Measurements from ENCODE around the gene RC3H2. TPM values are rescaled to one million over a fixed set of nuclear protein-coding genes. Genes with fewer than 3 reads are reported as not detected.

Gene RC3H2
- total and polyA plus RNA-seq, 2 of the 8 experiments (the other 6 are each of a cell fraction or from before 2014, with no cell fraction given), result 11.2 to 38.4 TPM

GRCh38 chr9:122929796-122930354, 24.7 kb upstream of the RC3H2 start:
- peaks cover 5 to 78% of the 10 kb centered on the region in 2 experiments for H3K79me2 ChIP-seq (ENCODE audit: control insufficient read depth in 1 of 2, insufficient read depth in 2 of 2, low read length in 2 of 2)
- POLR2A ChIA-PET (ENCODE audit: partially characterized antibody), result interaction anchor here (1.1 to 5.3 kb wide), 4 partner anchors 8 to 25 kb away, joined by 4 to 79 read pairs (median 41); partner anchors contain the start of genes RABGAP1, RC3H2 and ZBTB6
- peak overlapping the region in 2 of 4 experiments; percentile 99 to 100; a peak in 4 of 8 replicates for H3K4me3 ChIP-seq (ENCODE audit: extremely low read depth in 1 of 4, insufficient read depth in 2 of 4, low read depth in 3 of 4, low read length in 4 of 4)

More at GRCh38 chr9:122929796-122930354, 24.7 kb upstream of the RC3H2 start:
- Histone ChIP-seq H2BK120ac (replicated peaks; ENCODE audit: low read depth, low read length) (no peak overlapping the region), H3K56ac (replicated peaks; ENCODE audit: insufficient read length, low read depth, low read length) (no peak overlapping the region), H2AFZ (ENCODE audit: low read length) (no peak overlapping the region), H3K14ac (ENCODE audit: insufficient read length) (no peak overlapping the region), H4K20me1 (replicated peaks in 1 of 2; ENCODE audit: control insufficient read depth in 1 of 2, insufficient read depth in 2 of 2, low read length in 2 of 2) (peaks cover 0 to 2% of the 10 kb centered on the region in 2 experiments), H2BK15ac (ENCODE audit: low read length) (no peak overlapping the region), H3K23ac (ENCODE audit: insufficient read length) (no peak overlapping the region), H3K4me2 (ENCODE audit: insufficient read depth in 1 of 2, low read depth in 2 of 2, low read length in 2 of 2) (peak overlapping the region; percentile 73 to 98), H3K9ac (replicated peaks in 1 of 4; ENCODE audit: extremely low read depth in 1 of 4, low read depth in 3 of 4, low read length in 3 of 4) (no peak overlapping the region; a peak in 1 of 7 replicates), H3K27ac (ENCODE audit: low read depth, low read length) (no peak overlapping the region), H4K5ac (ENCODE audit: insufficient read length, low read depth, low read length) (no peak overlapping the region), H2AK5ac (ENCODE audit: low read depth, low read length) (no peak overlapping the region), H4K8ac (ENCODE audit: extremely low read depth, insufficient read depth, low read length) (no peak overlapping the region), H3K36me3 (ENCODE audit: control insufficient read depth in 2 of 4, insufficient read depth in 4 of 4, low read length in 3 of 4) (no peaks in the 10 kb centered on the region), H3K9me3 (ENCODE audit: insufficient read depth in 2 of 2, low read depth in 1 of 2, low read length in 1 of 2) (no peaks in the 10 kb centered on the region), H2BK20ac (ENCODE audit: low read length) (no peak overlapping the region), H3K18ac (ENCODE audit: extremely low read depth, low read length) (no peak overlapping the region), H3K79me1 (ENCODE audit: low read depth, low read length) (no peaks in the 10 kb centered on the region), H3K23me2 (ENCODE audit: low read depth, low read length) (peaks cover 14% of the 10 kb centered on the region), H4K91ac (replicated peaks; ENCODE audit: insufficient read length, low read length) (no peak overlapping the region), H2BK5ac (ENCODE audit: low read depth, low read length) (no peak overlapping the region), H3K4me1 (replicated peaks in 1 of 4; ENCODE audit: control insufficient read depth in 3 of 4, insufficient read depth in 4 of 4, low read length in 3 of 4) (peaks cover 0 to 6% (median under 1%) of the 10 kb centered on the region in 4 experiments; a peak in 4 of 7 replicates), H2BK12ac (ENCODE audit: low read depth, low read length) (no peak overlapping the region), H3K4ac (replicated peaks; ENCODE audit: insufficient read length, low read depth, low read length) (no peak overlapping the region), H3K27me3 (replicated peaks in 1 of 4; ENCODE audit: control insufficient read depth in 3 of 4, extremely low read depth in 1 of 4, insufficient read depth in 3 of 4, low read length in 3 of 4) (no peaks in the 10 kb centered on the region)
- FAIRE-seq (no peak), DNase-seq (ENCODE audit: low read depth in 1 of 2, low spot score in 2 of 2) (no peak)
- CTCF ChIA-PET (ENCODE audit: partially characterized antibody), result interaction anchor here (0.6 to 1.9 kb wide), 6 partner anchors 9 to 32 kb away, joined by 3 to 6 read pairs (median 4); partner anchors contain the start of genes RC3H2 and ZBTB6
- TF ChIP-seq SP4 (IDR thresholded peaks at IDR 0.05; ENCODE audit: low read length) (no peak), CBX8 (IDR thresholded peaks at IDR 0.05; ENCODE audit: borderline replicate concordance, low read depth, low read length) (no peak), BRCA1 (IDR thresholded peaks at IDR 0.05; ENCODE audit: low read depth, low read length) (no peak), SIRT6 (IDR thresholded peaks at IDR 0.05; ENCODE audit: low read length) (no peak), POLR2AphosphoS5 (IDR thresholded peaks at IDR 0.05; ENCODE audit: low read depth, low read length) (no peak), EP300 (IDR thresholded peaks at IDR 0.05; ENCODE audit: borderline replicate concordance in 1 of 2, low read depth in 2 of 2, low read length in 2 of 2) (no peak), SP1 (IDR thresholded peaks at IDR 0.05; ENCODE audit: low read depth, low read length) (no peak), CHD1 (IDR thresholded peaks at IDR 0.05; ENCODE audit: low read depth, low read length) (no peak), CTCF (IDR thresholded peaks at IDR 0.05; ENCODE audit: control extremely low read depth in 1 of 3, insufficient read depth in 1 of 3, low read depth in 1 of 3, low read length in 3 of 3) (no peak), POU5F1 (IDR thresholded peaks at IDR 0.05; ENCODE audit: low read depth, low read length) (no peak), BCL11A (IDR thresholded peaks at IDR 0.05; ENCODE audit: low read depth in 2 of 2, low read length in 2 of 2) (no peak)
- 81% methylated on average over 1 of the region's 1 CpG; no CpG with 5 or more reads in 1 of the 2 experiments for WGBS, 2 experiments (ENCODE audit: extremely low coverage in 1 of 2, insufficient coverage in 1 of 2, insufficient read length in 1 of 2, insufficient replicate concordance in 2 of 2, low coverage in 1 of 2, low lambda C conversion rate in 2 of 2, missing lambda C conversion rate in 1 of 2)
